AG04449 (cell line): ENCODE measurements around the gene PPP2R5A.

Source experiments
- CTCF ChIA-PET: fragments of 350-600 bp; formaldehyde crosslinking; extraction: SDS; loops from one replicate; lab custom pipeline; 2021; ENCODE audit warnings: antibody characterized with exemption; lab: Yijun Ruan, JAX
- POLR2A ChIA-PET: fragments of 400-600, 350-600 bp; formaldehyde crosslinking; extraction: SDS; loops from one replicate; lab custom pipeline; 2020; ENCODE audit warnings: antibody characterized with exemption, inconsistent platforms; lab: Yijun Ruan, JAX
- DNase-seq: peaks from one replicate; pipeline ENCODE4 v3.0.0-alpha.2; 2010; ENCODE audit warnings: low read depth, low spot score
- H3K4me3 ChIP-seq: 2 replicates; pipeline ENCODE4 v1.5.1; 2011; ENCODE audit warnings: low read depth, mild to moderate bottlenecking, control low read depth, low read length
- TF ChIP-seq, protein P1 (sequence below): IDR thresholded peaks from one replicate; pipeline ENCODE4 v1.5.1; 2011; ENCODE audit warnings: mild to moderate bottlenecking, moderate library complexity, low read length, control low read depth, inconsistent platforms; ENCODE audit not compliant: insufficient read depth; ENCODE audit errors: missing control alignments

Gene PPP2R5A

DNA sequence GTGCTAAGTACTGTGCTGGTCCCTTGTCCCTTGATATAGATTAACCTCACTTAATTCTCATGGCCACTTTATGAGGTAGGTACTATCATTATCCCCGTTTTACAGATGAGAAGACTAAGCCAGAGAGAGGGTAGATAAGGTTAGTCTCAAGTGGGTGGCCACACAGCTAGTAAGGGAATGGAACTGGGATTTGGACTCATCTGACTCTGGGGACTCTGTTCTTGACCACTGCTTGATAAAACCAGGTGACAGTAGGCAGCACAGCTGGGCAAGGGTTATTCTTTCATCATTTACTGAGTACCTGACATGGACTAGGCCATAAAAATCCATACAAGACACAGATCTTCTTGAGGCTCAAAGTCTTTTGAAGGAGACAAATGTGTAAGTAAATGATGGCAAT, 37.2 kb upstream of the PPP2R5A start:
- no peak overlapping the region for H3K4me3 ChIP-seq
- no peak for DNase-seq
- TF ChIP-seq, protein P1, sequence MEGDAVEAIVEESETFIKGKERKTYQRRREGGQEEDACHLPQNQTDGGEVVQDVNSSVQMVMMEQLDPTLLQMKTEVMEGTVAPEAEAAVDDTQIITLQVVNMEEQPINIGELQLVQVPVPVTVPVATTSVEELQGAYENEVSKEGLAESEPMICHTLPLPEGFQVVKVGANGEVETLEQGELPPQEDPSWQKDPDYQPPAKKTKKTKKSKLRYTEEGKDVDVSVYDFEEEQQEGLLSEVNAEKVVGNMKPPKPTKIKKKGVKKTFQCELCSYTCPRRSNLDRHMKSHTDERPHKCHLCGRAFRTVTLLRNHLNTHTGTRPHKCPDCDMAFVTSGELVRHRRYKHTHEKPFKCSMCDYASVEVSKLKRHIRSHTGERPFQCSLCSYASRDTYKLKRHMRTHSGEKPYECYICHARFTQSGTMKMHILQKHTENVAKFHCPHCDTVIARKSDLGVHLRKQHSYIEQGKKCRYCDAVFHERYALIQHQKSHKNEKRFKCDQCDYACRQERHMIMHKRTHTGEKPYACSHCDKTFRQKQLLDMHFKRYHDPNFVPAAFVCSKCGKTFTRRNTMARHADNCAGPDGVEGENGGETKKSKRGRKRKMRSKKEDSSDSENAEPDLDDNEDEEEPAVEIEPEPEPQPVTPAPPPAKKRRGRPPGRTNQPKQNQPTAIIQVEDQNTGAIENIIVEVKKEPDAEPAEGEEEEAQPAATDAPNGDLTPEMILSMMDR = no peak
- POLR2A ChIA-PET = no interaction called here
- CTCF ChIA-PET = interaction anchor here (1.0 to 1.8 kb wide), 2 partner anchors 14 to 177 kb away, joined by 3 to 5 read pairs; no protein-coding TSS in a partner anchor

DNA sequence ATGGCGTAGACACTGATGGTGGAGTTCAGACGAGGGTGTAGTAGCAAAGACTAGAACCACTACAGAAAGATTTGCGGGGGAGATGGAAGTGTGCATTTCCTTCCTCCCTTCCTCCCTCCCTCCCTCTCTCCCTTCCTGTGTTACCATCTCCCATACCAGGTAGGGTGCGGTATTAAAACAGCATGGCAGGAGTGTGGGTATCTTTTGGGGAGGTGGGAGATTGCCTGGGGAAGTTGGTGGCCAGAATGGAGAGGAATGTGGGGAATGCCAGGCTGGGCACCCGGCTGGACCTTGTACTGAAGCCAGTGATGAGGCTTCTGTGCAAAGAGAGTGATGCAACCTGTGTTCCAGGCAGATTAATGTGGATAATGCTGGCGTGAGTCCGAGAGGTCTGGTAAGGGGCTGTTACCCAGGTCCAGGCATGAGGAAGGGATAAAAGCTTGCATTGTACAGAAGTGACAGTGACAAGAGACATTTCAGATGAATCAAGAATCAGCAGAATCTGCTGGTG, 30.3 kb upstream of the PPP2R5A start:
- no peak for DNase-seq
- ChIA-PET POLR2A (no interaction called here), CTCF (no interaction called here)
- TF ChIP-seq, protein P1 = no peak
- no peak overlapping the region for H3K4me3 ChIP-seq

DNA sequence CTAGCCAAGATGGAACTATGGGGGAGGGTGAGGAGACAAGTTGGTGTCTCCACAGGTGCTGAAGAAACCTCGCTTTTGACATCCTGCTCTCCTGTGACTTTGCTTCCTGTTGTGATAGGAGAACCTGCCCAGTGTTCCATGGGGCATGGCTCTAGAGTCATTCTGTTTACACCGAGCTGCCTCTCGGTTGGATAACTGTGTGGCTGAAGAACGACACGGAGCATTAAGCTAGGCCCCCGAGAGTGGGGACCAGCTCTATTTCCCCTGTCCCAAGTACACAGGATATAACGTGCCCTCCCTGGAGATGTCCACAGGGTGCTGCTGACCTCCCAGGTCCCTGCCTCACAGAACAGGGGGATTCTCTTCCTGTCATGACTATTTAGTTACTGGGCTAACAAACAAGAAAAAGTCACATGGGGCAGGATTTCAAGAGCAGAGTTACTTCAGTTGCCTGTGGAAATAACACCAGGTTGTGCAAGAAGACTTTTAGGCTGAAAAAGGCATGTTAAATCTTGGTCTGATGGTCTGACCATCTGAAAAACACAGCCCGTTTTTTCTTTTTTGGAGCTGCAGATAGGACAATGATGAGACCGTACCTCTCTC, 29.4 kb upstream of the PPP2R5A start:
- H3K4me3 ChIP-seq = no peak overlapping the region
- POLR2A ChIA-PET = no interaction called here
- CTCF ChIA-PET = no interaction called here
- TF ChIP-seq, protein P1 = no peak
- DNase-seq = no peak

DNA sequence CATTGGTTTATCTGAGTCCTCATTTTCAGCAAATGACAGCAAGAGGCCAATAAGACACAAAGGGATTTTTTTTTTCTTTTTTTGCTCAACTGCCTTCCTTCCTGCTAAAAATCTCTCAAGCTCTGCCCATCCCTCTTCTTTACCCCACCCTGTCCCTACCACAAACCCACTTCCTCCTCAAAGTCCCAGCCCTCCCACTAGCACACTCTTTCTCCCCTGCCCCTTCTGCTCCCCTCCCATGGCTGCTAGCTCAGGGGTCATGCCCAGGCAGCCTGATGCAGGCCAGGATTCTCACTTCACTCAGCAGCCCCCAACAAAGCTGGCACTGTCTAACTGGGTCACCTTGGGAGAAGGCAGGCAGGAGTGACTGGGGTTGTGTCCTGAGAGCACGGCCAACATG, 28.8 kb upstream of the PPP2R5A start:
- ChIA-PET POLR2A (no interaction called here), CTCF (no interaction called here)
- H3K4me3 ChIP-seq = no peak overlapping the region
- no peak for DNase-seq
- TF ChIP-seq, protein P1 = no peak

DNA sequence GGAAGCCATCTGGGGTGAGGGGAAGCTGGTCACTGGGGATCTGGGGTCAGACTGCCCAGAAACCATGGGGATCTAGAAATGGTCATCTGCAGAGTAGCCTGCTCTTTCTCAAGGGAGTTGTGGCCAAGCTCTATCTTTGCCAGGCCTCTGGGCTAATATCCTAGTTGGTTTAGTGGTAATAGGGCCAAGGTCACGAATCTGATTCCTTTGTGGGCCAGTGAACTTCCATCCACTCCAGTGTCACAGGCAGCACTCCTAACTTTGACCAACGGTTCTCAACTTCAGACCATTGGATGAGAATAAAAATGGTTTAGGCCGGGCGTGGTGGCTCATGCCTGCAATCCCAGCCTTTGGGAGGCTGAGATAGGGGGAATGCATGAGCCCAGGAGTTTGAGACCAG, 28.1 kb upstream of the PPP2R5A start:
- DNase-seq = no peak
- H3K4me3 ChIP-seq = no peak overlapping the region
- ChIA-PET POLR2A (no interaction called here), CTCF (interaction anchor here (0.9 to 1.2 kb wide), 2 partner anchors 11 to 186 kb away, joined by 3 read pairs; no protein-coding TSS in a partner anchor)
- TF ChIP-seq, protein P1 = no peak

DNA sequence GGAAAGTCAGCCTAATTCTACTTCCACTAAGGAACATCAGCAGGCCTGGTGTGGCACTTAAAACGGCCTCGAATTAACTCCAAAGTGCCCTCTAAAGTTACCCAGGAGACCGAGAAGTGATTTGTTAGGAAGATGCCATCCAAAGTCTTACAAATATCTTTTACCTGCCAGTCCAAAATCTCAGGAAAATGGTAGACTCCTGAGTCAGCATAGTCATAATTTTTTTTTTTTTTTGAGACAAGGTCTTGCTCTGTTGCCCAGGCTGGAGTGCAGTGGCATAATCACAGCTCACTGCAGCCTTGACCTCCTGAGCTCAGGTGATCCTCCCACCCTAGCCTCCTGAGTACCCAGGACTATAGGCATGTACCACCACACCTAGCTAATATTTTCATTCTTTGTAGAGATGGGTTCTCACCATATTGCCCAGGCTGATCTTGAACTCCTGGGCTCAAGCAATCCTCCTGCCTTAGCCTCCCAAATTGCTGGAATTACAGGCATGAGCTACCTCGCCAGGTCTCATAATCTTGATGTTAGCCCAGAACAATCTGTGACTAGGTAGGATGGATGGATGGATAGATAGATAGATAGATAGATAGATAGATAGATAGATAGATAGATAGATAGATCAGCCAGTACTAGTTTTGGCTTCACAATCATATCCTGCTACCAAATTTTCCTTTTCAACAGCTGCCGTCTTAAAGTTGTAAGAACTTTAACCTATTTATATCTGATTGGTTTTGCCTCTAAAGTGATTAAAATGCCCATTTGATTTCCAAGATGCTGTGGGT, 25.3 kb upstream of the PPP2R5A start:
- DNase-seq = no peak
- POLR2A ChIA-PET = interaction anchor here (0.6 kb wide), 1 partner anchor 25 kb away, joined by 4 read pairs; no protein-coding TSS in a partner anchor
- TF ChIP-seq, protein P1 = no peak
- H3K4me3 ChIP-seq = no peak overlapping the region
- CTCF ChIA-PET = interaction anchor here (1.1 to 1.6 kb wide), 3 partner anchors 9 to 196 kb away, joined by 3 to 7 read pairs (median 4); no protein-coding TSS in a partner anchor
